Stimulated activated naive CD4-positive, alpha-beta T cell (primary cell): Measurements from ENCODE around the gene CXCL6.

Source experiments
- DNase-seq, 6 experiments: peaks; one replicate each; lab custom pipeline; 2025; lab: John Stamatoyannopoulos, UW

CXCL6 gene

DNA sequence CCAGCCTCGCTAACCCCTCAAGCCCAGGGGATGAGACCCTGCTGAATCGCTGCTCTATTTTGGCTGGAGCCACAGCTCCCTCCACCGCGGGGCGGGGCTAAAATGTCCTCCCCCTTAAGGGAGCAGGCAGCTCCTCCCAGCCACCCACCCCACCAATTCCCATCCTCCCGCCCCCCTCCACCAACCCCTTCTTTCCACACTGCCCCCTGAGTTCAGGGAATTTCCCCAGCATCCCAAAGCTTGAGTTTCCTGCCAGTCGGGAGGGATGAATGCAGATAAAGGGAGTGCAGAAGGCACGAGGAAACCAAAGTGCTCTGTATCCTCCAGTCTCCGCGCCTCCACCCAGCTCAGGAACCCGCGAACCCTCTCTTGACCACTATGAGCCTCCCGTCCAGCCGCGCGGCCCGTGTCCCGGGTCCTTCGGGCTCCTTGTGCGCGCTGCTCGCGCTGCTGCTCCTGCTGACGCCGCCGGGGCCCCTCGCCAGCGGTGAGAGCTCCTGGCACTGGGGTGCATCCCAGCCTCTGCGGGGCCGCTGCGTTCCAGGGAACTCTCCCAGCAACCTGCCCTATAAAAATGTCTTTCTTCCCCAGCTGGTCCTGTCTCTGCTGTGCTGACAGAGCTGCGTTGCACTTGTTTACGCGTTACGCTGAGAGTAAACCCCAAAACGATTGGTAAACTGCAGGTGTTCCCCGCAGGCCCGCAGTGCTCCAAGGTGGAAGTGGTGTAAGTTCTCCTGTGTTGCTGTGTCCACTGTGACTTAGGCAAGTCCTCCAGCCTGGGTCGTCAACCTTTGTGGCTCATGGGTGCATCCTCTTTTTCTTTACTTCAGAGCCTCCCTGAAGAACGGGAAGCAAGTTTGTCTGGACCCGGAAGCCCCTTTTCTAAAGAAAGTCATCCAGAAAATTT is at the start of gene CXCL6:
Gene CXCL6 (plus strand): TSS at position 306 of the 907 bp plus-strand sequence. CDS start 73 bp downstream, at position 379.
- no peak for DNase-seq

DNA sequence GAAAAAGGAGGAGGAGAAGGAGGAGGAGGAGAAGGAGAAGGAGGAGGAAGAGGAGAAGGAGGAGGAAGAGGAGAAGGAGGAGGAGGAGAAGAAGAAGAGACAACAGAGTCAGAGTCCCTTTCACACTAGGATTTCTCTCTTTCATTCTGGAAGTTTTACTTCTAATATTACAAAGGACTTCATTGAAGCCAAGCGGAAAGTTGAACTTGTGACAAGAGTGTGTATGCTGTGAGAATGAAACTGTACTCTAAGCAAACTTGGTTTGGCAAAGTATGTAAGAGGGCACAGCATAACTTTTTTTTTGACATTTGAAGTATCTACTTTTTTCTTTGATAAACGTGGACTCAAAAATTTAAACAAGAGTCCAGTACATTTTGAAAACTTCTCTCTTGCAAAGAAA is 48.1 kb upstream of the CXCL6 start:
- DNase-seq = no peak

DNA sequence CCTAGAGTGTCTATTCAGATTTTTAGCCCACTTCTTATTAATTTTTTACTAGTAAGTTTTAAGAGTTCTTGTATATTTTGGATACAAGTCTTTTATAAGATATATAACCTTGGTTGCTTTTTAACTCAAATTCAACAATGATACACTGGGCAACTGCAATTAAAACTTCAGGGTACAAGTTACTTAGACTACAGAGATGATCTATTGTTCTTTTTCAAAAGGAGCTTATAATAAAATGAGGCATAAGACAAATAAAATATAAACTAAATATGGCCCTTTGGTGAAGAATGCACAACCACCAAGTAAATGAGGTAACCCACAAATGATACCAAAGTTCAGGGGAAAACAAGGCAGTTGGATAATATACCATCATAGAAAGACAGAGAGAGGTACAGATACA is 37.6 kb upstream of the CXCL6 start:
- DNase-seq = no peak

DNA sequence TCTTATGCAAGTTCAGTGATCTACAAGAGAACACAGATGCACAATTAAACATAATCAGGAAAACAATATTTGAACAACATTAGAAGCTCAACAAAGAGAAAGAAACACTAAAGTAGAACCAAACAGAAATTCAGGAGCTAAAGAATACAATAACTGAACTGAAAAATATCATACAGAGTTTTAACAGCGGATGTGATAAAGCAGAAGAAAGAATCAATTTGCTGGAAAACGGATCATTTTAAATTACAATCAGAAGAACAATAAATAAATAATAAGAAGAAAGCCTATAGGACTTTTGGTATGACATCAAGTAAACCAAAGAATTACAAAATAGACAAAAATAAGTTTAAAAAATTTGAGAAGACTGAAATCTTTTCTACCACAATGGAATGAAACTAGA is 36.3 kb upstream of the CXCL6 start:
- DNase-seq = no peak

DNA sequence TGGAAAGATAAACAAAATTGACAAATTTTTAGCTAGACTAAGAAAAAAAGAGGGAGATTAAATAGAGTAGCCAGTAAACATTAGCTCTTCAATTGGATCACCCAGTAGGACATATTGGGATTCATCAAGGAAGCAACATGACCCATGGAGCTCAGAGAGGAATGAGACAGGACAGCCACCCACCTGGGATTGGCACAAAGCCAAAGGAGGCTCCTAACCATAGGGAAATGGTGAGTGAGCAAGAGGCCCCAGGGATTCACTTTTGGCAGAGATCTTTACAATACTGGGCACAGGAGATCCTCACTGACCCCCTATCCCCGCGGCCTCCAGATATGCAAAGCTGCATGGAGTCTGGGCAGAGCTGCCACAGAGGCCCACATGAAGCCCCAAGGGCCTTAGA is 34.8 kb upstream of the CXCL6 start:
- DNase-seq = no peak

DNA sequence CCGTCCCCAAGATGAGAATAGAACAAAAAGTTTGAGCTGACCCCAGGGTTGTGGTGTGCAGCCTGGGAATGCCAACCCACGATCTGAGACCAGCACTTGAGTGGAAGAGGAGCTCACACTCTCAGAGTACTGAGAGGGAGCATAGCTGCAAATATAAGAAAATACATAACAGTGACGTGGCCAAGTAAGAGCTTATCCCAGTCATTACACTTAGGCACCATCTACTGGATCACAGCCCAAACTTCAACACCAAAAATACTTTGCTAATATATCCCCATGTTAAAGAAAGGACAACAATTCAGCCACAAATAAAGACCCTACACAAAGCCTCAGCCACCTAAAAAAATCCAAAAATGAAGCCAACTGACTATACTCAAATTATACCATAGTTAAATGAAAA is 33.3 kb upstream of the CXCL6 start:
- DNase-seq = no peak

DNA sequence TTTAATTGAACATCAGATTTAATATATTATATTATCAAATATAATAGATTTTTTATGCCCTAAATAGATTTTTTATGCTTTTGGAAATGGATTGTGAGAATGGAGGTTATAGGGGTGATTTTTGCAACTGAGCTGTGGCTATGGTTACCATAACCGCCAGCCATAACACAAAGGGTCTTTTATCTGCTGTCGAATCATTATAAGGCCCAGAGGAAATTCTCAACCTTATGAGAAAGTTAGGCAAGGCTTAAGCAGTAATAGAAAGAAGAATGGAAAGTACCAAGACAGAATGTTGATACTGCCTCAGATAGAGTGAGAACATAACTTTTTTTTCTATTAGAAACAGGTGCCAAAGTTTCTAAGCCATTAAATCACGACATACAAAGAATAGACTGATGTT is 26.3 kb upstream of the CXCL6 start:
- DNase-seq = no peak

DNA sequence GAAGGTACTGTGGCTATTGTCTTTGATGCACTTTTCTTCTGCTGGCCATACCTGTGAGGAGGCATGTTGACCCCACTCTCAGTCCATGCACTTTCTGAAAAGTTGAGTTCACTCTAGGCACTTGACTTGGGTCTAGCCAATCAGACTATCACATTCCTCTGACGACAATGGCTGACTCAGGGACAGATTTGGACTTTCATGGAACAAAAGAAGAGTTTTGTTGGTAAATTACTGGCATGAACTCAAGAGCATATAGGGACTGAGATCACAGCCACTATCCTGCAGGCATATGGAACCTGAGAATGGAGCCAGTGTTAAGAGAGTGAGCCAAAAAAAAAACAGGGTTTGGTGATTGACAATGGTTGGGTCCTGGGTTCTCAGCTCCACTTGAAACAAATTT is 24.6 kb upstream of the CXCL6 start:
- DNase-seq = no peak

DNA sequence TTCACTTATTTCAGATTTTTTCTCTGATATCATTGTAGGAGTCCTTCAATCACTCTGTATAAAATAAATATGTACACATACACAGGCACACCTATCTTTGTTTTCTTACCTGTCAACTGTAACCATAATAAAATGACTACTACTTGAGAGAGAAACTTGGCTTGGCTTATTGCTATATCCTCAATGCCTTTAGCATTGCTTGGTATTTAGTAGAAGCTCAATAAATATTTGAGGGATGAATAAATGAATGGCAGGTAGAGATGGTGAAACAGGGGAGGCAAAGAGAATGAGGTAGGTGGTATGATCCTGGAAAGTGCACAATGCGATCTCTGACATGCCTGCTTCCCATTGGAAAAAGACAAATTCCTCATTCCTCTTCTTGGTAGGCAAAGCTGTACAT is 21.8 kb upstream of the CXCL6 start:
- DNase-seq = no peak

DNA sequence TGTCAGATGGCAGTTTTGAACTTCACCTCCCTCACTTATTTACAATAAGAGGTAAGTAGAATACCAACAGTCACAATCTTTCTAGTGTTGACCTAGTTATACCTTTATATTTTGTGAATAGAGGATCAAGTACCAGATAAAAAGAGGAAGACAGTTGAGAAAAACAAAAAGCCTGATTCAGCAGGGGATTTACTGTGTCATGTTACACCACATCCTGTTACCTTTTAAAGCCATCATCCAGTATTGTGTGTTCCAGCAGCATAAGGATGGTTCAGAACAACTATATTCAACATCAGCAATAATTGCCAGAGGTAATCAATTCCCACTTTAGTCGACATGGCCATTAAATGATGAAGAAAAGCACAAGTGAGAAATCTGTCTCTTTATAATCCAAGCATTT is 21.3 kb upstream of the CXCL6 start:
- DNase-seq = no peak

DNA sequence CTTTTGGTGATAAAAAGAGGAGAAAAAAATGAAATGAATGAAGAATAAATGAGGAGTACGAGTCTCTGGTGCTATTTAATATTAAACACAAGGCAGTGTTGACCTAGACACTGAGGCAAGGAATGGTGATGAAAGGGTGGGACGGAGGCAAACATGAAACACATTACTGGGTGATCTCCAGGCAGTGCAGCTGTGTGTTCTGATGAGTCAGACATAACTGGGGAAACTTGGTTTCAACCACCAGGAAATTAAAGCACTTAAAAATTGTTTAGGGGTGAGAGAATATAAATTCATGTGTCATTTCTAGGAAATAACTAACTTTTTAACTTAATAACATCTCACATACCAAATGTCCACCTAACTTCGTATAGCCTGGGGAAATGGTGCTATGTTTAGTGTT is 19.7 kb upstream of the CXCL6 start:
- DNase-seq = no peak

DNA sequence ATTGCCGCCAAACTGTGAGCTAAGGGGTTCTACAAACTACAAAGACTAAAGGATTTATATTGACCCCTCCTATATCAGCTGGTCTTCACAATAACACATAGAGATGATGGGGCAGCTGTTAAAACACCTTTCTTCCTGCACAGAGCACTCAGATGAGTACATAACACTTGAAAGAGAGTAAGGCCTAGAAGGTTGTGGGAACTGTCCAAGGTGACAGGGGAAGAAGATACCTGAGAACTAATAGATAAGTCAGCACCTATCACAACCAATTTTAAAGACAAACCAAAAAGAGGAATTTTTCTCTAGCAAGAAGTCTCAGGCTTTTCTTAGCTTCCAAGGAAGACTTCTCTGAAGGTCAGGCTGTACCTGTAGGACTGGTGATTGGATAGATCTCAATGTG is 19.1 kb upstream of the CXCL6 start:
- DNase-seq = no peak

DNA sequence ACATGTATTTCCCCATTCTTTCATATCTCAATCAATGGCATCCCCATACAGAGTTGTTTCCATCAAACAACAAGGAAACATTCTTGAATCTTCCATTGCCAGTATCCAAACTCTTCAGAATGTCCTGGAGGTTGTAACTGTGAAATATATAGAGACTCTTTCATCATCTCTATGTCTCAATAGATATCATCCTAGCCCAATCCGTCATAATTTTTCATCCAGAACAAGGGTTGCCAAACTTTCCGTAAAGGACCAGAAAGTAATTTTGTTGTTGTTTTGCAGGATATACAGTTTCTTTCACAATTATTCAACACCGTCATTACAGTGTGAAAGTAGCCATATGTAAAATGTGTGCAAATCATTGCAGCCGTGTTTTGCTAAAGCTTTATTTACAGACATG is 15.2 kb upstream of the CXCL6 start:
- DNase-seq = no peak

DNA sequence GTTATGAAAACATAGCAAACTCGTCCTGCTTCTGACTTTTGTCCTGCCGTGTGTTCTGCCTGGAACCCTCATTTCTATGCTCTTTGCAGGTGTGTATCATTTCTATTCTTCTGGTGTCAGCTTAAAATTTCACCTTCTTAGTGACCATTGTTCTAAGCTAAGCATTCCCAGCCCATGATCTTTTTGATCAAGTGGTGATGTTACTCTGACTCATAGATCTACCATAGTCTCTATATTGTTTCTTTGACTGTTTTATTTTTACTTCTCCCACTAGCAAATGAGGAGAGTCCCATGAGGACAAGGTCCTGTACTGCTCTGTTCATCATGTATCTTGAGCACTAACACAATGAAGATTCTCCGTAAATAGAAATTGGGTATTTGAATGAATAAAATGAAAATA is 14.1 kb upstream of the CXCL6 start:
- no peak for DNase-seq

DNA sequence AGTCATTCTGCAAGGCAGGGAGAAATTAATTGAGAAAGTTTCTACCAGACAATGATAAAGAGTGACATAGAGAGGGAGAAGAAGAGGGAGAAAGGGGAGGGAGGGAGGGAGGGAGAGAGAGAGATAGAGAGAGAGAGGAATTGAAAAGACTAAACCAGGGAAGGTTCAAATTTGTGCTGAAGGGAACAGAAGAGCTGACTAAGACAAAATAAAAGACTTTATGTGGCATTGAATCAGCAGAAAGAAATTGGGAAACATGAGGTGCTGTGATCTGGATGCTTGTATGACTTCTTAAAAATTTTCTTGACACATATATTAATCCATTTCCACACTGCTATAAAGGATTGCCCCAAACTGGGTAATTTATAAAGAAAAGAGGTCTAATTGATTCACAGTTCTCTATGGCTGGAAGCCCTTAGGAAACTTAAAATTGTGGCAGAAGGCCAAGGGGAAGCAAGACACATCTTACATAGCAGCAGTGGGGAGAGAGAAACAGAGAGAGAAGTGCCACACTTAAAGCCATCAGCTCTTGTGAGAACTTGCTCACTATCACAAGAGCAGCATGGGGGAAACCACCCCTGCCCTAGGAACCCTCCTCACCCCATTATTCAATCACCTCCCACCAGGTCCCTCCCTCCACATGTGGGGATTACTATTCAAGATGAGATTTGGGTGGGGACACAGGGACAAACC is 13.5 kb upstream of the CXCL6 start:
- DNase-seq = no peak

DNA sequence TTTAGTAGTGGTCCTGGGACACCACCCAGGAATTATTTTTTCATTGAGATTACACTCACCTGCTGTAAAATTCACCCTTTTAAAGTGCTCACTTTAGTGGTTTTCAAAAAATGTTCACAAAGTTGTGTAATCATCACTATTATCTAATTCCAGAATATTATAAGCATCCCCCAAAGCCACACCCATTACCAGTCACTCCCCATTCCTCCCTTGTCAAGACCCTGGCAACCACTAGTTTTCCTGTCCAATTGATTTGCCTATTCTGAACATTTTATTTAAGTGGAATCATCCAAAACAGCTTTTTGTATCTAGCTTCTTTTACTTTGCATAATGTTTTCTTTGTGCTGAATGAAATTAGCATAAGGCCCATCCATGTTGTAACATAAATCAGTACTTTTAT is 12.7 kb upstream of the CXCL6 start:
- DNase-seq = no peak

DNA sequence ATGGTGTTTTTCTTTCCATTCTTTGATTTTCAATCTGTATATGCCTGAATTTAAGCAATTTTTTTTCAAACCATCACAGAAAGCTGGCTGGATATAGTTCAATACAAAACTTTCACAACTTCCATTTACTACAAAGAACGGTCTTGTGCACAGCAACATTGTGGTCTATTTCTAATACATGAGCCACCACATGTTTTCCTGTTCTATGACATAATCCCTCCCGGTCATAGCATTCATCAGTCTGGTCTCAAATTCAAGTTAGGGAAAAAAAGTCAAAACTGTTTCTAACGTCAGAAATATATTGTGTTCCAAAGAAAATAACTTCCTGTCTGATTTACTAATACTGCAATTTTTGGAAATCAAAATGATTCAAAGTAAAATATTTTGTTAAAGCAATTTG is 7.5 kb upstream of the CXCL6 start:
- DNase-seq = no peak

DNA sequence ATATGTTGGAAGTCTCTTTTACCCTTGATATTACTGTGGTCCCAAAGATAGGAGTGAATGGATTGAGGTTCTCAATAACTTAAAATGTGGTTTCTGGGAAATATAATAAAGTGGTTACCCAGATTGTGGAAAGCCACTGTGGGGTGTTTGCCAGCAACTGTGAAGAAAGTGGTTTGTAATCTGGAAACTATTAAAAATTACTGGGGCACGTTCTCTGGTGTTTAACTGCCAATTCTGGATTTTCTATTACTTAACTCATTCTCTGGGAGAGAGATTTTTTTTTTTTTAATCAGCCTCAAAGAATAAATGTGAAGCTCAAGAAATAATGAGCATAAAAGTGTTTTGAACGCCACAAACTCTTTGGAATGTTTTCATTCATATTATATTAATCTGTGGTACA is 4.9 kb upstream of the CXCL6 start:
- no peak for DNase-seq

DNA sequence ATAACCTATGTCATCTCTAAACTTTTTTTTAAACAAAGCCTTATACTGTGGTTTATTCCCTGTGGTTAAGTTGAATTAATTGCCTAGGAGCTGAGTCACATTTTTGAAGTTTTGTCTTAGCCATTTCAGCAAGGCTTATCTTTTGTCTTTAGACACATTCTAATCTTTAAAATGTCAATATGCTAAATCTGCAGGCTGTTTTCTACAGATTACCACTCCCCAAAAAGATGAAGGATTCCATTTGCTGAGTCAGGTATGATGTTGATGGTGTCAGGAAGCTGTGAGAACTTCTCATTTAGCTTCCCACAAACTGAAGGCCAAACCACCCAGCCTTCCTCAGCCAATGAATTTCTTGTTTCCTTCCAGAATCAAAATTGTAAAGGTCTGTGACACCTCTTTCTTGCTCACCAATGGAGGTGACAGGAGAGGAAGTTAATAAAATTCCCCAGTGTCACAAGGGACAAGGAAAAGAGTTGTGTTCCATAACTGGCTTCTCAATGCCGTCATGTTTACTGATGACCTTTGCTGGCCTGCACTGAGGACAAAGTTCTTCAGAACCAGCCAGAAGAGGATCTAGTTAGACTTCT is 3.7 kb upstream of the CXCL6 start:
- DNase-seq = no peak

DNA sequence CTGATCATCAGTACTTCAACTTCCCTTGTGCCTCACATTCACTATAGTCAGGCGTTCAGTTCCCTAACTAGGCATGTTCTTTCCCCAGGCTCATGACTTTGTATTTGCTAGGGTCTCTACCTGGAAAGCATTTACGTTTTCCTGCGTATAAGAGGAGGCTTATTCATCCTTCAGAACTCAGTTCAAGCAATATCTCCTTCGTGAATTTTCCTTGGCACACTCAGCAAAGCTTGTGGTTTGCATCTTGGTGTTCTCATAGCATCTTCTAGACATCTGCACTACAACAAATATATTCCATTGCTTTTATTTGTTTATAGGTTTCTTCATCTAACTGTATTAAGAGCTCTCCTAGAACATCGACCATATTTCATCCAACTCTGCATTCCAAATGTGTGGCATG is 2.6 kb downstream of the CXCL6 start:
- DNase-seq = no peak

DNA sequence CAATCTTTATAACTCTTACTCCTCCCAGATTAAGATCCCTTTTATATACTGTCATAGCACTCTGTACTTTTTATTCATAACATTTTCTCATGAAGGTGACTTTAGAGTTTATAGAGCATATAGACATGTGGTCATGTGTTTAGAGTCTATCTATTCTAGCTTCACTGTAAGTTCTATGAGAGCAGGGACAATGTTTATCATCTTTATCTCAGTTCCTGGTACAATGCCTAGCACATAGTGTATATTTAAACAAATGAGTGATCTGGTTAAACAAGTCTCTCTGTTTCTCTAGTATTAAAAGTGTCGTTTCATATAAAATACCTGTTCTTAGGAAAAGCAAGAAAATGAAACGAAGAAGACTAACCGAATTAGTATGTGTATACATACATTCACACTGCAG is 3.2 kb downstream of the CXCL6 start:
- DNase-seq = no peak

DNA sequence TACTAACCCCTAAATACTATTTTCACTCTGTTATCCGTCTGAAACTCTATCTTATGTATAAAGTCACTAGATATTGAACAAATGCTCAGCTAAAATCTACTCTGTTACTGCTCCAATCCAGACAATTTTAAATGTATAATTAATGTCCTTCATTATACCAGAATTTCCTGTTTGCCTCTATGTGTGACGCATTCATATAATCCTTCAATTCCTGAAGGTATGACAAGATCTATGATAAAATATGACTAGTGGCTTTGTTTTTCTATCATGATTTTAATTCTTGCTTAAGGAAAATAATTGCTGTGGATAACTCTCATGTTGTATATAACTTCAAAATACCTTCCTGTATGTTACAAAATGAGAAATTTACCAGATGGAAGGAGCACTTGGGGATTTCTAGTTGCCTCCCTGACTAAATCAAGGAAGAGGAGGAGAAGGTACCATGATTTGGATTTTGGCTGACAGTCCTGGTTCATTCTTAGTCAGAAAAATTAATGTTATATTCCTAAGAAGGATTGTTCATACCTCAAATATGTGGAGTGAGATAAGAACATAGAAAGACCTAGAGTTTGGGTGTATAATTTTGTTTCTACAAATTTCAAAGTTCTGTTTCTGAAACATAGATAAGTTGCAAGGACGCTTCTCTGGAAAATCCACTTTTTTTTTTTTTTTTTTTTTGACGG is 4.9 kb downstream of the CXCL6 start:
- DNase-seq = no peak

DNA sequence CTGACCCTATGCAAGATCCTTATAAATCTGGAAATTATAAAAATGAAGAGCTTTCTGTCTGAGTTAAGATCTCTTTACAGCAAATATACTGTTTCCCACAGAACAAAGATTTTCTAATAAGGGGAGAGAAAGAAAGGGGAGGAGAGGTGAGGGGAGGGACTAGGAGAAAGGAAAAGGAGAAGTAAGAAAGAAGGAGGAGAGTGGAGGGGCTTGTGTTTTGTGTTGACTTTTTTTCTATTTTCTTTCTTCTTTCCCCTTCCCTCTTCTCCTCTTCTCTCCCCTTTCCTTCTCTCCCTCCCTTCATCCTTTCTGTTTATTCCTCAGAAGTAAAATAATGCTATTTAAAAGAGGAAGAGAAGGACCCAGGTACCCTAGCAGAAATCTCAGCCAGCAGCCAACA is 6.2 kb downstream of the CXCL6 start:
- DNase-seq = no peak
